Activated naive CD8-positive, alpha-beta T cell treated with anti-CD3 and anti-CD28 coated beads for 36 hours (primary cell): Measurements from ENCODE around the gene LAIR2. TPM values are rescaled to one million over a fixed set of nuclear protein-coding genes. Genes with fewer than 3 reads are reported as not detected.
"Not testable (repeated sequence)": the region's sequence is repeated elsewhere in the genome, so short reads cannot be mapped to it uniquely, and the experiment has no call there.

ENCODE experiments used
- DNase-seq: peaks from one replicate; pipeline ENCODE4 v3.0.0; 2021
- H3K27ac Mint-ChIP-seq: one replicate; pipeline ENCODE4 v1.8.0; 2022; ENCODE audit warnings: mild to moderate bottlenecking, moderate library complexity, mixed read lengths
- H3K27me3 Mint-ChIP-seq: one replicate; pipeline ENCODE4 v1.8.0; 2022; ENCODE audit warnings: mild to moderate bottlenecking, mixed read lengths
- H3K36me3 Mint-ChIP-seq: one replicate; pipeline ENCODE4 v1.8.0; 2021; ENCODE audit warnings: mild to moderate bottlenecking, mixed read lengths
- H3K4me1 Mint-ChIP-seq: one replicate; pipeline ENCODE4 v1.8.0; 2021; ENCODE audit warnings: mixed read lengths
- H3K4me3 Mint-ChIP-seq: one replicate; pipeline ENCODE4 v1.8.0; 2022; ENCODE audit warnings: mild to moderate bottlenecking, moderate library complexity, mixed read lengths
- H3K9me3 Mint-ChIP-seq: one replicate; pipeline ENCODE4 v1.8.0; 2022; ENCODE audit warnings: mixed read lengths
- total RNA-seq, 2 experiments: library from RNA; stranded (reverse); gene quantifications; one replicate each; pipeline ENCODE4 v1.2.3, GENCODE V29; 2021

LAIR2 gene
- total RNA-seq, 2 experiments from 2014 or later, result 1.8 to 2.4 TPM

GRCh38 chr19:54498451-54498772 lies 4.2 kb upstream of the LAIR2 start:
- H3K9me3 Mint-ChIP-seq, H3K27ac Mint-ChIP-seq, H3K36me3 Mint-ChIP-seq, DNase-seq, H3K4me3 Mint-ChIP-seq: not testable (repeated sequence)
- Mint-ChIP-seq H3K27me3 (peaks cover 55% of the 10 kb centered on the region), H3K4me1 (peaks cover 18% of the 10 kb centered on the region)

- not testable (repeated sequence) for H3K9me3 Mint-ChIP-seq, H3K27ac Mint-ChIP-seq, DNase-seq, H3K36me3 Mint-ChIP-seq, H3K4me3 Mint-ChIP-seq
- Mint-ChIP-seq H3K4me1 (peaks cover 19% of the 10 kb centered on the region), H3K27me3 (peaks cover 47% of the 10 kb centered on the region)
Observed at GRCh38 chr19:54505542-54505941, 2.9 kb downstream of the LAIR2 start.

GRCh38 chr19:54506079-54506478 lies 3.4 kb downstream of the LAIR2 start:
- Mint-ChIP-seq H3K9me3 (no peaks in the 10 kb centered on the region), H3K27ac (no peak overlapping the region), H3K4me3 (no peak overlapping the region), H3K4me1 (peaks cover 19% of the 10 kb centered on the region), H3K27me3 (peaks cover 42% of the 10 kb centered on the region), H3K36me3 (no peaks in the 10 kb centered on the region)
- DNase-seq, result no peak

- not testable (repeated sequence) for H3K27ac Mint-ChIP-seq, H3K9me3 Mint-ChIP-seq, DNase-seq, H3K4me3 Mint-ChIP-seq, H3K36me3 Mint-ChIP-seq
- Mint-ChIP-seq H3K4me1 (peaks cover 19% of the 10 kb centered on the region), H3K27me3 (peaks cover 41% of the 10 kb centered on the region)
Observed at GRCh38 chr19:54507038-54507717, 4.5 kb downstream of the LAIR2 start.

GRCh38 chr19:54507824-54508223 lies 5.2 kb downstream of the LAIR2 start:
- H3K9me3 Mint-ChIP-seq, result no peaks in the 10 kb centered on the region
- no peak overlapping the region for H3K4me3 Mint-ChIP-seq
- H3K27me3 Mint-ChIP-seq, result peaks cover 40% of the 10 kb centered on the region
- DNase-seq, result no peak
- H3K36me3 Mint-ChIP-seq, result no peaks in the 10 kb centered on the region
- H3K27ac Mint-ChIP-seq, result no peak overlapping the region
- H3K4me1 Mint-ChIP-seq, result peaks cover 15% of the 10 kb centered on the region

GRCh38 chr19:54508487-54508886 lies 5.9 kb downstream of the LAIR2 start:
- not testable (repeated sequence) for H3K27ac Mint-ChIP-seq, DNase-seq, H3K9me3 Mint-ChIP-seq, H3K36me3 Mint-ChIP-seq, H3K4me3 Mint-ChIP-seq
- Mint-ChIP-seq H3K4me1 (peaks cover 15% of the 10 kb centered on the region), H3K27me3 (peaks cover 37% of the 10 kb centered on the region)

GRCh38 chr19:54509200-54509940 lies 6.7 kb downstream of the LAIR2 start:
- peaks cover 37% of the 10 kb centered on the region for H3K27me3 Mint-ChIP-seq
- H3K36me3 Mint-ChIP-seq, H3K4me3 Mint-ChIP-seq: not testable (repeated sequence)

GRCh38 chr19:54515156-54515555 lies 12.5 kb downstream of the LAIR2 start:
- Mint-ChIP-seq H3K36me3 (no peaks in the 10 kb centered on the region), H3K4me1 (peaks cover 18% of the 10 kb centered on the region), H3K27me3 (peaks cover 36% of the 10 kb centered on the region), H3K9me3 (peaks cover 7% of the 10 kb centered on the region), H3K27ac (no peak overlapping the region), H3K4me3 (no peak overlapping the region)
- DNase-seq, result no peak

More at GRCh38 chr19:54509200-54509940, 6.7 kb downstream of the LAIR2 start:
- DNase-seq, H3K27ac Mint-ChIP-seq, H3K9me3 Mint-ChIP-seq: not testable (repeated sequence)
- peaks cover 15% of the 10 kb centered on the region for H3K4me1 Mint-ChIP-seq

GRCh38 chr19:54517483-54517882 lies 14.9 kb downstream of the LAIR2 start:
- Mint-ChIP-seq H3K9me3 (peaks cover 7% of the 10 kb centered on the region), H3K27ac (no peak overlapping the region), H3K4me1 (peaks cover 37% of the 10 kb centered on the region), H3K27me3 (peaks cover 30% of the 10 kb centered on the region), H3K4me3 (no peak overlapping the region), H3K36me3 (no peaks in the 10 kb centered on the region)
- DNase-seq, result peak; percentile 61

GRCh38 chr19:54518844-54519243 lies 16.2 kb downstream of the LAIR2 start:
- peaks cover 7% of the 10 kb centered on the region for H3K9me3 Mint-ChIP-seq
- H3K4me3 Mint-ChIP-seq, result no peak overlapping the region

GRCh38 chr19:54521022-54521859 lies 18.6 kb downstream of the LAIR2 start:
- Mint-ChIP-seq H3K27me3 (peaks cover 25% of the 10 kb centered on the region), H3K27ac (peak overlapping the region; percentile 84), H3K36me3 (no peaks in the 10 kb centered on the region), H3K4me1 (peaks cover 52% of the 10 kb centered on the region), H3K9me3 (peaks cover 4% of the 10 kb centered on the region), H3K4me3 (peak overlapping the region; percentile 52)
- no peak for DNase-seq

More at GRCh38 chr19:54518844-54519243, 16.2 kb downstream of the LAIR2 start:
- Mint-ChIP-seq H3K27ac (peak overlapping the region; percentile 43), H3K27me3 (peaks cover 28% of the 10 kb centered on the region), H3K4me1 (peaks cover 48% of the 10 kb centered on the region), H3K36me3 (no peaks in the 10 kb centered on the region)
- DNase-seq, result no peak

- H3K4me3 Mint-ChIP-seq, result peak overlapping the region; percentile 52
- peaks cover 52% of the 10 kb centered on the region for H3K4me1 Mint-ChIP-seq
- peaks cover 6% of the 10 kb centered on the region for H3K9me3 Mint-ChIP-seq
- H3K27me3 Mint-ChIP-seq, result peaks cover 30% of the 10 kb centered on the region
- H3K36me3 Mint-ChIP-seq, result no peaks in the 10 kb centered on the region
- no peak for DNase-seq
- H3K27ac Mint-ChIP-seq, result peak overlapping the region; percentile 84
Observed at GRCh38 chr19:54521860-54522513, 19.4 kb downstream of the LAIR2 start.

- H3K36me3 Mint-ChIP-seq, result no peaks in the 10 kb centered on the region
Observed at GRCh38 chr19:54523403-54523802, 20.8 kb downstream of the LAIR2 start.

GRCh38 chr19:54525636-54526035 lies 23.0 kb downstream of the LAIR2 start:
- DNase-seq, result no peak
- no peak overlapping the region for H3K4me3 Mint-ChIP-seq
- no peak overlapping the region for H3K27ac Mint-ChIP-seq
- peaks cover 34% of the 10 kb centered on the region for H3K4me1 Mint-ChIP-seq
- peaks cover 5% of the 10 kb centered on the region for H3K9me3 Mint-ChIP-seq
- H3K36me3 Mint-ChIP-seq, result no peaks in the 10 kb centered on the region
- H3K27me3 Mint-ChIP-seq, result peaks cover 49% of the 10 kb centered on the region

More at GRCh38 chr19:54523403-54523802, 20.8 kb downstream of the LAIR2 start:
- Mint-ChIP-seq H3K27ac (peak overlapping the region; percentile 84), H3K4me1 (peaks cover 45% of the 10 kb centered on the region), H3K27me3 (peaks cover 40% of the 10 kb centered on the region), H3K4me3 (peak overlapping the region; percentile 11), H3K9me3 (peaks cover 5% of the 10 kb centered on the region)
- peak; percentile 68 for DNase-seq
